ENCODE data around the gene KIF1B. TPM values are rescaled to one million over a fixed set of nuclear protein-coding genes. Genes with fewer than 3 reads are reported as not detected.
"Not testable (repeated sequence)": the region's sequence is repeated elsewhere in the genome, so short reads cannot be mapped to it uniquely, and the experiment has no call there.

Gene KIF1B
- total RNA-seq, 1 donor, result 20.7 TPM

DNA sequence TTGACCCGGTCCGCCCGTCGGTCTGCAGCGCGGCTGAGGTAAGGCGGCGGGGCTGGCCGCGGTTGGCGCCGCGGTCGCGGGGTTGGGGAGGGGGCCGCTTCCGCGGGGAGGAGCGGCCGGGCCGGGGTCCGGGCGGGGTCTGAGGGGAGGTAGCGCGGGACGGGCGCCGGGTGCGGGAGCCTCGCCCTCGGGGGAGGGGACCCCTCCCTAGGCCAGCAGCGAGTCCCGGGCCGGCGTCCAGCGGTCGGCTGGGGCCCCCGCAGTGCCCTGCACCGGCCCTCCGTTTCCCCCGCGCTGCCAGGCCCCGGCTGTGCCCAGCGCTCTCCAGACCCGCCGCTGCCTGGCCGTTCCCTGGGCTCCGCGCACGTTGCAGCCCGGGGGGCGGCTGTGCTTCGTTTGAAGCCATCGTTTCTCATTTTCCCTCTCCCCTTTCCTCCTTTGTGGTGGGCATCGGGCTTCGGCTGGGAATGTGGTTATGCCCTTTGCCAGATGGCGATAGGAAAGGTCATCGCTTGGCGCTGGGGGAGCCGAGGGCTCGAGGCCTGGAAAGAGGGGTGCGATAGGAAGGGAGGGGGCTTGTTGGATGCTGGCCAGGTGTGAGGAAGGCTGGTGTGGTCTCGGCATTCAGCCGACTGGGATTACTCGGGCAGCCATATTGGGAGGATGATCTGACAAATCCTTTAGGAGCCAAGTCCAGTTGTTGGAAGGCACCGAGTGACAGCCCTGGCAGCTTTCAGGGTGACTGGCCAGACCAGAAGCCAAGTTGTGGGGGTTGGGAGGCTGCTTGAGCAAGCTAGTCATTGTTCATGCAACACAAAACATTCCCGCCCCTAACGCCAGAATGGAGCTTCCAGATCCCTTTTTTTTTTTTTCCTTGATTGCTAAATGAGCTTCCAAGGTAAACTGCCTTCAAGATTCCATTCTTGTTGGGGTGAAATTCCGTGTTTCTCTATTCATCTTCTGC, 753 bp downstream of the KIF1B start:
- H3K9me3 ChIP-seq (ENCODE audit: low read depth, low read length), result no peaks in the 10 kb centered on the region
- peaks cover 43% of the 10 kb centered on the region for H3K4me1 ChIP-seq (ENCODE audit: insufficient read depth, low read length)
- peak overlapping the region; percentile 68 for H3K4me3 ChIP-seq (ENCODE audit: low read length)

DNA sequence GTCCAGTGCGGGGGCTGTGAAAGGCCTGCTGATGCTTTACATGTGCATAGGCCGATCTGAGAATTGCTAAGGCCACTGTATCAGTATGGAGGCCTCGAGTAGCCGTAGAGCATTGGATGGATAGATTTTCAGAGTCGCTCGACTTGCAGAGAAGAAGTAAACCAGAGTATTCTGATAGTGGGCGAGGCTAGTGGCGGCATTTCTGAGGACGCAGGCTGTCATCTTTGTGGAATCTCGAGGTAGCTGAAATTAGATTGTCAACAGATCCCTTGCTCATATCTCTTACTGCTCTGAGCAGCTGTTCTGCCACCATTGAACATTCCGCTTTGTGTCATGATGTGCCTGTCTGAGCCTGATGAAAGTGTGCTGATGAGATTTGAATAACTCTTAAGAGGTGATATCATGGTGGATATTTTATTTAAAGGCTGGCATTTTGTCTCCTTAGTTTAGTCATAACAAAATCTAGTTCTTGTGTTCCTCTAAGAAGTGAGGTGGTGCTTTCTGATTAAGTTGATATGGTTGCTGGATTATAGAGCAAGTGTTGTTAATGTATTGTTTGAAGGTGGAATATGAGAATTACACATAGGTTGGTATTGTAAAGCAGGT, 1.5 kb downstream of the KIF1B start:
- Histone ChIP-seq H3K4me1 (ENCODE audit: insufficient read depth, low read length) (peaks cover 48% of the 10 kb centered on the region), H3K27me3 (ENCODE audit: insufficient read depth, low read length) (no peaks in the 10 kb centered on the region), H3K9me3 (ENCODE audit: low read depth, low read length) (no peaks in the 10 kb centered on the region), H3K4me3 (ENCODE audit: low read length) (peak overlapping the region; percentile 68)

More for the DNA sequence above, 753 bp downstream of the KIF1B start:
- H3K27me3 ChIP-seq (ENCODE audit: insufficient read depth, low read length), result no peaks in the 10 kb centered on the region

DNA sequence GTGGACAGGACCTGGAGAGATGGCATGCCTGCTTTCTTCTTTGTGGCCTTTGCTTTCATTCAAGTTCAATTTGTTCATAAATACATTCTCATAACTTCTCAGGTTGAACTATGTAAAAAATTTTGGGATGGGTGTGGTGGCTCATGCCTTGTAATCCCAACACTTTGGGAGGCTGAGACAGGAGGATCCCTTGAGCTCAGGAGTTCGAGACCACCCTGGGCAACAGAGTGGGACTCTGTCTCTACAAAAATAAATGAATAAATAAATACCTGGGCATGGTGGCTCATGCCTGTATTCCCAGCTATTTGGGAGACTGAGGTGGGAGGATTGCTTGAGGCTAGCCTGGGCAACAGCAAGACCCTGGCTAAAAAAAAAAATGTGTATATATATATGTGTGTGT, 2.1 kb downstream of the KIF1B start:
- Histone ChIP-seq H3K4me3 (ENCODE audit: low read length) (no peak overlapping the region), H3K27me3 (ENCODE audit: insufficient read depth, low read length) (no peaks in the 10 kb centered on the region), H3K9me3 (ENCODE audit: low read depth, low read length) (no peaks in the 10 kb centered on the region), H3K4me1 (ENCODE audit: insufficient read depth, low read length) (peaks cover 48% of the 10 kb centered on the region)

DNA sequence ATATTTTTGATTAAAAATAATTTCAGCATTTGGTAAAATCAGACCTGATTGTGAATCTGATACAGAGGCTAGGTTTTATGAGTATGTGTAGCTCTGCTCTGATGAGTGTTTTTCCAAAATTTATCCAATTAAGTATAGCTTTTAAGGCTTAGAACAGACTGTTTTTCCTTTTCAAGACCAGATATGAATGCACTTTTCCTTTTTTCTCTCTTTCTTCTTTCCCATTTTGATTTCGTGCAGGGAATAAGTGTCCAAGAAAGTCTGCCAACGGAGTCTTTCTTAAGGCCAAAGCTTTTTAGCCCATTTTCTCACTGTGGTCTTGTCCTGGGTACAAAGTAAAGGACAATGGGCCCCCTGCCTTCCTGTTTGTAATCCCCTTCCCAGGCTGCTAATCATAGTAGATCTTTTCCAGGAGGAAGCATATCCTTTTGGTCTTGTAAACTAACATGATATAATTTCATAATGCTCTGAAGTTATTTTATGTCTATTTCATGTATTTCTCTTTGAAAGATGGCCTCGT, 2.9 kb downstream of the KIF1B start:
- H3K9me3 ChIP-seq (ENCODE audit: low read depth, low read length), result no peaks in the 10 kb centered on the region
- no peak overlapping the region for H3K4me3 ChIP-seq (ENCODE audit: low read length)
- no peaks in the 10 kb centered on the region for H3K27me3 ChIP-seq (ENCODE audit: insufficient read depth, low read length)
- peaks cover 44% of the 10 kb centered on the region for H3K4me1 ChIP-seq (ENCODE audit: insufficient read depth, low read length)

DNA sequence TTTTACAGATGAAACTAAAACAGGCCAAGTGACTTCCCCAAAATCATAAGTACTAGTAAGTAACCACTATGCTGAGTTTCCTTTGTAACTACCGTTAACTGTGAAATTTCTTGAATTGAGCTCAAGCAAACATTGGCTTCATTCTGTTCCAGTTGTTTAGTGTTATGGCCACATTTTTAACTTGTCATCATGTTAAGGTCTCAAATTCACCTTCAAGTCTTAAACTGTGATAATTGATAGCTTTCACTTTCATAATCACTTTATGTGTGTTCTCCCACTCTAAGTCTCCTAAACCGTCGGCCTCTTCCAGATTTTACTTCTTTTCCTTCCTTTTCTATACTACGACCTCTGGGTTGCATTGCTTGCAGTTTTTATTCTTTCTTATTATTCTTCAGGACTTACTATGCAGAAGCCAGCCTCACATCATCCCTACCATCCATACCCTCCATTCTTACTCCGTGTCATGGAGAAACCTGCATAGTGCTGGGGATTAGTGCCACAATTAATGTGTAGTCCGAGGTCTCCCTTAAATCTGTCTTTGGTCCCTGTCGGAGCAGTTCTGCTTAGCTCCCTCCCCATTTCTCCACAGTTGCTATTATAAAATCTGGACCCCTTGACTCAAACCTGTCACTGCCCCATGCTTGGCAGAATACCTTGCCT, 5.8 kb downstream of the KIF1B start:
- Histone ChIP-seq H3K9me3 (ENCODE audit: low read depth, low read length) (no peaks in the 10 kb centered on the region), H3K27me3 (ENCODE audit: insufficient read depth, low read length) (no peaks in the 10 kb centered on the region), H3K4me3 (ENCODE audit: low read length) (no peak overlapping the region), H3K4me1 (ENCODE audit: insufficient read depth, low read length) (peaks cover 26% of the 10 kb centered on the region)

DNA sequence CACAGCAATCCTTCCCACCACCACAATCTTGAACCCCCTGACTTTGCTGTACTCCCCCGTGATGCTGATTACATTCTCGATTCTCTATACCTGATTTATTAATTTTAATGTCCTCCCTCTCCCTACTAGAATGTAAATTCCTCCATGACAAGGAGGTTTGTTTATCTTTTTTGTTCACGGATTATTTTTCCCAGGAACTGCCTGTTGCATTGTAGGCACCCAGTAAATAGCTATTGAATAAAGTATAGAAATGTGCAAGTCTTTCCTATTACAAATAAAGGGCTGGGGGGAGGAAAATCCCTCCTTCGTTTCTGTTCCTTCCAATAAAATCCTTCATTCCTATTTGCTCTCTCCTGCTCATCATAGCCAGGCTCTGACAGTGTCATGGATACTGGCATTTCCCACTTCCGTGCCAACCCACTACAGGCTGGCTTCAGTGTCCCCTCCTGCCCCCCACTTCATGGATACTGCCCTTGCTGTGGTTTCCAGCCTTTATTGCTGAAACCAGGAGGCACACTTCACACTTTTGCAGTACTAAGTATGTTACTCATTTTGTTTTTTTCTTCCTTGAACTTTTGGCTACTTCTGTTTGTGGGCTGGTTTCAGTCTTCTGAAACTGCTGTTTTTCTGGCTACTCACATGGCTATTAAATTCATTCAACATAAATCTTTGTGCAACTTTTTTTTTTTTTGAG, 7.5 kb downstream of the KIF1B start:
- Histone ChIP-seq H3K27me3 (ENCODE audit: insufficient read depth, low read length) (no peaks in the 10 kb centered on the region), H3K4me1 (ENCODE audit: insufficient read depth, low read length) (peaks cover 13% of the 10 kb centered on the region), H3K4me3 (ENCODE audit: low read length) (no peak overlapping the region), H3K9me3 (ENCODE audit: low read depth, low read length) (no peaks in the 10 kb centered on the region)

DNA sequence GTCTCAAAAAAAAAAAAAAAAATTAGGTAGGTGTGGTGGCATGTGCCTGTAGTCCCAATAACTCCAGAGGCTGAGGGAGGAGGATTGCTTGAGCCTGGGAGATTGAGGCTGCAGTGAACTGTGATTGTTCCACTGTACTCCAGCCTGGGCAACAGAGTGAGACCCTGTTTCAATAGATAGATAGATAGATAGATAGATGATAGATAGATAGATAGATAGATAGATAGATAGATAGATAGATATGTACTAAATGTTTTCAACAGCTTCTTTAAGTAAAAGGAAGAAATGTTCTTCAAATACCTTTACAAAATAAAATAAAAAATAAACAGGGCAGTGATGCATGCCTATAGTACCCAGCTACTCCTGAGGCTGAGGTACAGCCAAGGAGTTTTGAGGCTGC, 9.8 kb downstream of the KIF1B start:
- Histone ChIP-seq H3K4me1 (ENCODE audit: insufficient read depth, low read length) (peaks cover 13% of the 10 kb centered on the region), H3K27me3 (ENCODE audit: insufficient read depth, low read length) (no peaks in the 10 kb centered on the region), H3K9me3 (ENCODE audit: low read depth, low read length) (no peaks in the 10 kb centered on the region), H3K4me3 (ENCODE audit: low read length) (no peak overlapping the region)

DNA sequence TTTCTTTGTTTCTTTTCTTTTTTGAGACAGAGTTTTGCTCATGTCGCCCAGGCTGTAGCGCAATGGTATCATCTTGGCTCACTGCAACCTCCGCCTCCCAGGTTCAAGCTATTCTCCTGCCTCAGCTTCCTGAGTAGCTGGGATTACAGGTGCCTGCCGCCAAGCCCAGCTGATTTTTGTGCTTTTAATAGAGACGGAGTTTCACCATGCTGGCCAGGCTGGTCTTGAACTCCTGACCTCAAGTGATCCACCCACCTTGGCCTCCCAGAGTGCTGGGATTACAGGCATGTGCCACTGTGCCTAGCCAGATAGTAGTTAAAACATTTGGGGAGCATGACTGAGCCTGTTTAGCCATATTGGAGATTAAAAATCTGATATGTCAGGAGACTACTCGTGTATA, 10.3 kb downstream of the KIF1B start:
- H3K27me3 ChIP-seq (ENCODE audit: insufficient read depth, low read length); H3K4me3 ChIP-seq (ENCODE audit: low read length); H3K9me3 ChIP-seq (ENCODE audit: low read depth, low read length); H3K4me1 ChIP-seq (ENCODE audit: insufficient read depth, low read length): not testable (repeated sequence)

DNA sequence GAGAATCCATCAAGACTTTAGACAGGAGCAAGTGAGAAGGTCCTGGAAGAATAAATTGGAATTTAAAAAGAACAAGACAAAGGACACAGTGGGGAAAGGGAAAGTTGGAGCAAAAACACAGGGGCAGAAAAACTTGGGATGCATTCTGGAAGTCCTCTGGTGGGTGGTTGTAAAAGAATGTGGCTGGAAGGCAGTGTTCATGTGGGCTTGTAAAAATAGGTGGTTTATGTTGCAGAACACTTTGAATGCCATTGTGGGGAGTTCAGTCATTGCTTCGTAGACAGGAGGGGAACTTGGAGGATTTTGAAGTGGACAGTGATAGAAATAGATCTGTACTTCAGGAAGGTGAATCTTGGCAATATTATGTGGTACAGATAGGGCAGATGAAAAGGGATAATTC, 15.2 kb downstream of the KIF1B start:
- Histone ChIP-seq H3K4me3 (ENCODE audit: low read length) (no peak overlapping the region), H3K9me3 (ENCODE audit: low read depth, low read length) (no peaks in the 10 kb centered on the region), H3K27me3 (ENCODE audit: insufficient read depth, low read length) (no peaks in the 10 kb centered on the region), H3K4me1 (ENCODE audit: insufficient read depth, low read length) (no peaks in the 10 kb centered on the region)

DNA sequence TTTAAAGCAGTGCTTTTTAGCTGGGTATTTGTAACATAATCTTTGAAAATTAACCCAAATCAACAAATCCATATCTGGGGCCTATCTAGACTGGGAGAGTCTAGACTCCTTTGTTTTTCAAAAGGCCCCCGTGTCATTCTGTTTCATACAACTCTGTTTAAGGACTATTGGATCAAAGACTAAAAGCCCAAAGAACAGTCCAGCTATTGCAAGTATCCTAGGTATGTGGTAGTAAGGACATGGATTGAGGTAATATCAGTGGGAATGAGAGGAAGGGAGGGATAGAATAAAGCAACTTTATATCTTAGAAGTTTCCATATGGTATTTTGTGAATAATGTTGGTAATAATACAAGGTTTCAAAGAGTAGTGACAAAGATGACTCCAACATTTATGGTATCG, 18.2 kb downstream of the KIF1B start:
- Histone ChIP-seq H3K27me3 (ENCODE audit: insufficient read depth, low read length) (no peaks in the 10 kb centered on the region), H3K4me3 (ENCODE audit: low read length) (no peak overlapping the region), H3K9me3 (ENCODE audit: low read depth, low read length) (no peaks in the 10 kb centered on the region), H3K4me1 (ENCODE audit: insufficient read depth, low read length) (no peaks in the 10 kb centered on the region)

DNA sequence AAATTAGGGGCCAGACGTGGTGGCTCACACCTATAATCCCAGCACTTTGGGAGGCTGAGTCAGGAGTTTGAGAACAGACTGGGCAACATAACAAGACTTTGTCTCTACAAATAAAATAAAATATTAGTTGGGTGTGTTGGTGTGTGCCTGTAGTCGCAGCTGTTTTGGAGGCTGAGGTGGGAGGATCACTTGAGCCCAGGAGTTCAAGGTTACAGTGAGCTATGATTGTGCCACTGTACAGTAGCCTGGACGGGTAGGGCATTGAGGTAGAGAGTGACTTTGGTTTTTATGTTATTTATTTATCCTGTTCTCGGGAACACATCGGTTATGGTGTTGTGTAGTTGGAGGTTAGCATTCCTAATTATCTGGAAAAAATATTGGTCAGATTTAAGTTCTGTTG, 19.5 kb downstream of the KIF1B start:
- Histone ChIP-seq H3K9me3 (ENCODE audit: low read depth, low read length) (no peaks in the 10 kb centered on the region), H3K4me1 (ENCODE audit: insufficient read depth, low read length) (no peaks in the 10 kb centered on the region), H3K4me3 (ENCODE audit: low read length) (no peak overlapping the region), H3K27me3 (ENCODE audit: insufficient read depth, low read length) (no peaks in the 10 kb centered on the region)

DNA sequence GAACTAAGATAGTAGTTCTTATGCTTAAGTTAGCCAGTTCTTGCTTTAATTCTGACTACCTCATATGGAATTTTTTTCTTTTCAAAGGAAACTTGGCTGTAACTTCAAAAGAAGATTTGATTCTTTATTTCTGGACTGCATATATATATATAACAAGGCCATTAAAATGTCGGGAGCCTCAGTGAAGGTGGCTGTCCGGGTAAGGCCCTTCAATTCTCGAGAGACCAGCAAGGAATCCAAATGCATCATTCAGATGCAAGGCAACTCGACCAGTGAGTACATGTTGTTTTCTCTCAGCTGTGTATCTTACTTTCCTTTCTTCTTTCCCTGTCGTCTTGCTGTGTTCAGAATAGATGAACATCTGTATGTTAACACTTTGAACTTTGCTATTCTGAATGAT, 21.8 kb downstream of the KIF1B start:
- H3K27me3 ChIP-seq (ENCODE audit: insufficient read depth, low read length), result no peaks in the 10 kb centered on the region
- no peak overlapping the region for H3K4me3 ChIP-seq (ENCODE audit: low read length)
- no peaks in the 10 kb centered on the region for H3K9me3 ChIP-seq (ENCODE audit: low read depth, low read length)
- no peaks in the 10 kb centered on the region for H3K4me1 ChIP-seq (ENCODE audit: insufficient read depth, low read length)

DNA sequence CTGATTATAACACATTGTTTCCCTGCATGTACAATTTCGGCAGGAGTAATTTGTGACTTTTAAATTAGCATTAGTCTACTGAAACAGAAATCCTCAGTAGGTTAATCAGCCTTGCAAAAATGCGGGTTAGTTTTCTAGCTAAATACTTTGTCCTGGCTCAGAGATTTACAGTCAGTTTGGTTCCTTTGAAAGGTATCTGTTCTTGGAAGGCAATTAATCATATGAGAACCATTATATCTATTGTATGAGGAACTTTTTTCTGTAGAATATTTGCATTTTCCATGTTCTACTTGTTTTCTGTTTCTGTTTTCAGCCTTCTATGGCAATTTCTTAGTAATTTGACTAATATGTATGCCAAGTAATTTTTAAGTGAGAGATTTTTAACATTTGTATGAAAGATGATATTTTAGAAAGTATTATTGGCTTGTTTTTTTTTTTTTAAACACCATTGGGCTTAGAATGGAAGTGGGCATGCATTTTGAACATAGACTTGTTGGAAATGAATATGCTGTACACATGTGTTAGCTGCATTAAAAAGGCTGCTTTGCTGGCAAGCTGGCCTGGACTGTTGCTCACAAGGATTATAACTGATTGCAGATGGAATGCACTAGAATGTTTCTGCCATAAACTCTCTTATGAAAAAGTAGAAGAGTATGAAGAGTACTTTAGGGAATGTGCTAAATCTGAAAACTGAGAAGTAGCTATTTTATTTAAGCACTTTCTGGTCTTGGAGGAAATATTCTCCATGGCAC, 26.2 kb downstream of the KIF1B start:
- Histone ChIP-seq H3K27me3 (ENCODE audit: insufficient read depth, low read length) (no peaks in the 10 kb centered on the region), H3K9me3 (ENCODE audit: low read depth, low read length) (no peaks in the 10 kb centered on the region), H3K4me1 (ENCODE audit: insufficient read depth, low read length) (no peaks in the 10 kb centered on the region), H3K4me3 (ENCODE audit: low read length) (no peak overlapping the region)

DNA sequence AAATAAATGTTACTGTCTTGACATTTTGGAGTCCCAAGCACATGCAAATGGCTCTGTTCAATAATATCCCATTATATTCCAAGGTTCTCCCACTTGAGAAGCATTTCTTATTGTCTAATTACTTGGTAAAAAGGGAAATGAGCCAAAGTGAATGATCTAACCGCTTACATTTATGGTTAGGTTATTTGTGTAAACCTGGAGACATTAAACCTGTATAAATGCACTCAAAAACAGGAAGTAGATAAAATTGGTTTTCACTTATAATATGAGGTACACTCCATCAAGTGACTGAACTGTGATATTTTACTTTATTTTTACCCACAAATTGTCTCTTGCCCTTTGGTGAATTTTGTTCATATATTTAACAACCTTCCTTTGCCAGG, 26.8 kb downstream of the KIF1B start:
- Histone ChIP-seq H3K27me3 (ENCODE audit: insufficient read depth, low read length) (no peaks in the 10 kb centered on the region), H3K4me1 (ENCODE audit: insufficient read depth, low read length) (no peaks in the 10 kb centered on the region), H3K4me3 (ENCODE audit: low read length) (no peak overlapping the region), H3K9me3 (ENCODE audit: low read depth, low read length) (no peaks in the 10 kb centered on the region)
